Caki2 (cell line): Measurements from ENCODE around the gene SLC9B1. TPM values are rescaled to one million over a fixed set of nuclear protein-coding genes. Genes with fewer than 3 reads are reported as not detected.
"Not testable (repeated sequence)": the region's sequence is repeated elsewhere in the genome, so short reads cannot be mapped to it uniquely, and the experiment has no call there.

Source experiments
- DNase-seq: peaks from one replicate; pipeline ENCODE4 v3.0.0-alpha.2; 2015; ENCODE audit warnings: low read depth
- in situ Hi-C: cut with HindIII; loops from 2 replicates; pipeline ENCODE4 v1.10.0; 2016; ENCODE audit warnings: low sequenced_read_pairs, low pct_unique_long_range_greater_than_20kb, mixed read lengths
- total RNA-seq: library from RNA; depleted of rRNA; stranded (reverse); fragments of >200 nt; shearing (Covaris generic); gene quantifications from 2 replicates; pipeline ENCODE4 v1.2.3, GENCODE V29; 2014; ENCODE audit warnings: low replicate concordance

Gene SLC9B1
- total RNA-seq, 1 experiment from 2014 or later = not detected

DNA sequence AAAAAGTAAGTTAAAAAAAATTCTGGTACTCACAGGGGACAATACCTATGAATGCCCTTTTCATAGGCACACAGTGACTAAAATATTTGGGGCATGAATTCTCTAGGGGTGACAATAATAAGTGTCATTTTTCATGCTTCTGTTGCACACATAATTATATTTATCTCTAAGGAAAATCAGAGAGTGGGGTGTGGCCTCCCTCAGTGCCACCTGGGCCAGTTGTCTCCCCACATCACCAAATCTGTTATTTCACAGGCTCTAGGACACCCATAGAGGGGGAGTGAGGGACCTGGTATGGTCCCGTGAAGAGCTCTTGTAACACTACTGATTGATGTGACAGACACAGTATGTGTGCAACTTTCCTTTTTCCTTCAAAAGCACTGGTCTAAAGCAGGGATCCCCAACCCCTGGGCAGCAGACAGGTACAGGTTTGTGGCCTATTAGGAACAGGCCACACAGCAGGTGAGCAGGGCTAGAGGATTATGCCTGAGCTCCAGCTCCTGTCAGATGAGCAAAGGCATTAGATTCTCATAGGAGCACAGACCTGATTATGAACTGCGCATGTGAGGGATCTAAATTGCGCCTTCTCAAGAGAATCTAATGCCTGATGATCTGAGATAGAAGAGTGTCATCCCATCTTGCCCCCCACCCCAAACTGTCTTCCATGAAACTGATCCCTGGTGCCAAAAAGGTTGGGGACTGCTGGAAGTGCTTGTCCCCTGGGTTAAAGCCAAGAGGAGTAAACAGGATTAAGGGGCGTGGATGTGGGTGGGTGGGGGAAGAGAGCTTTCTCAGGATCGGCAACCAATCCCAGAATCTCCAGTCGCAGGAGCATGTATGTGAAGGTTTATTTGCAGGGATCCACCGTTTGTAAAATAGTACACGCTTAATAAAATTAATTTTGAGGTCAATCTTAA, 856 bp downstream of the SLC9B1 start:
- DNase-seq = peak; percentile 14
- in situ Hi-C loops = loop anchor here (25.0 kb wide), 1 partner anchor 406 kb away; no protein-coding TSS in a partner anchor

DNA sequence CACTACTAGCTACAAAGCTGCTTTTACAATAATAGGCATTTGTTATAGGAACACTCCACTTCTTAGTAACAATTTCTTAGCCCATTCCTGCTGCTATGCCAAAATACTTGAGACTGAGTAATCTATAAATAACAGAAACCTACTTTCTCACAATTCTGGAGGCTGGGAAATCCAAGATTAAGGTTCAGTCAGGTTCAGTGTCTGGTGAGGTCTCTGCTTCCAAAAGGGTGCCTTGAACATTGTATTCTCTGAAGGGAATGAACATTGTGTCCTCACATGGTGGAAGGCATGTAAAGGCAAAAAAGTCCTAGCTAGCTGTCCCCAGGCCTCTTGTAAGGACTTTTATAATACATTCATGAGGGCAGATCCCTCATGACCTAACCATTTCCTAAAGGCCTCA, 7.0 kb downstream of the SLC9B1 start:
- DNase-seq = no peak
- in situ Hi-C loops = loop anchor here (25.0 kb wide), 1 partner anchor 400 kb away; no protein-coding TSS in a partner anchor

DNA sequence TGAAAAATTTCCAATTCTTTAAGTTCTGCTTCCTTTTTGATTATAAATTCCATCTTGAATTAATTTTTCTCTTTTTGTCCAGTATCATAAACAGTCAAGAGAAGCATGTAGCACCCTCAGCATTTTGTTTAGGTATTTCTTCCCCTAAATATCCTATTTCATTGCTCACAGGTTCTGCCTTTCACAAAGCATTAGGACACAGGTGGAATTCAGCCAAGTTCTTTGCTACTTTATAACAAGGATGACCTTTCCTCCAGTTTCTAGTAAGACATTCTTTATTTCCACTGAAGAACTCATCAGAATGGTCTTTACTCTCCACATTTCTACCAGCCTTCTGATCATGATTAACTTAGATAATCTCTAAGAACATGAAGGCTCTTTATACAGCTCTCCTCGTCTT, 7.4 kb downstream of the SLC9B1 start:
- DNase-seq = no peak
- in situ Hi-C loops = loop anchor here (25.0 kb wide), 1 partner anchor 400 kb away; no protein-coding TSS in a partner anchor

DNA sequence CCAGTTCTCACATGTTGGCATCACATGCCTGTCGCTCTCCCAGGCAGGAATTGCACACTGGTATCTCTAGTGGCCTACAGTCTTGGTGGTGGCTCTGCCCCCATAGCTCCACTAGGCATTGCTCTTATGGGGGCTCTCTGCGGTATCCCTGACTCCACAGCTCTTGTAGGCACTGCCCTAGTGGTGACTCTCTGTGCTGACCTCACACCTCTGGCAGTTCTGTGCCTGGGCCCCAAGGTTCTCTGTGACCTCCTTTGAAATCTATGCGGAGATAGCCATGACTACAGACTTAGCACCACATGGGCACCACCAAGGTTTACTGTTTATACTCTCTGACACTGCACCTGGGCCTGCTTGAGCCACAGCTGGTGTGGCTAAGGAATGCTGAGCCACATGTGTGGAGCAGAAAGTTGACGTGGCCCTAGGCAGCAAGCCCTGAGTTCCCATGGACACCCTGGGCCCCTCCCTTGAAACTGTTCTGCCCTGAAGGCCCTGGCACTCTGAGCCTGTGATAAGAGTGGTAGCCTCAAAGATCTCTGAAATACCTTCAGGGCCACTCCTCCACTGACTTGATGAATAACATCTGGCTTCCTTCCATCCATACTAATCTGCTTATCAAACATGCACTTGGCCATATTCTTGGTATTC, 8.0 kb downstream of the SLC9B1 start:
- DNase-seq = no peak

DNA sequence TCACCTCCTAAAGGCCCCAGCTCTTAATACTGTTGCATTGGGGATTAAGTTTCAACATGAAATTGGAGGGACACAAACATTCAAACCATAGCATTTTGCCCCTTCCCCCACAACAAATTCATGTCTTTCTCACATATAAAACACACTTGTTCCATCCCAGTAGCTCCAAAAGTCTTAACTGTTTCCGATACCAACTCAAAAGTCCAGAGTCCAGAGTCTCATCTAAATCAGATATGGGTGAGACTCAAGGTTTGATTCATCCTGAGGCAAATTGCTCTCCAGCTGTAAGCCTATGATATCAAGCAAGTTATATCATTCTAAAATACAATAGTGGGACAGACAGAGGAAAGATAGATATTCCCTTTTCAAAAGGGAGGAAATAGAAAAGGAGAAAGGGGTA, 8.7 kb downstream of the SLC9B1 start:
- DNase-seq = no peak
- in situ Hi-C loops = loop anchor here (25.0 kb wide), 1 partner anchor 399 kb away; no protein-coding TSS in a partner anchor

More for the DNA sequence above, 8.0 kb downstream of the SLC9B1 start:
- in situ Hi-C loops = loop anchor here (25.0 kb wide), 1 partner anchor 399 kb away; no protein-coding TSS in a partner anchor

DNA sequence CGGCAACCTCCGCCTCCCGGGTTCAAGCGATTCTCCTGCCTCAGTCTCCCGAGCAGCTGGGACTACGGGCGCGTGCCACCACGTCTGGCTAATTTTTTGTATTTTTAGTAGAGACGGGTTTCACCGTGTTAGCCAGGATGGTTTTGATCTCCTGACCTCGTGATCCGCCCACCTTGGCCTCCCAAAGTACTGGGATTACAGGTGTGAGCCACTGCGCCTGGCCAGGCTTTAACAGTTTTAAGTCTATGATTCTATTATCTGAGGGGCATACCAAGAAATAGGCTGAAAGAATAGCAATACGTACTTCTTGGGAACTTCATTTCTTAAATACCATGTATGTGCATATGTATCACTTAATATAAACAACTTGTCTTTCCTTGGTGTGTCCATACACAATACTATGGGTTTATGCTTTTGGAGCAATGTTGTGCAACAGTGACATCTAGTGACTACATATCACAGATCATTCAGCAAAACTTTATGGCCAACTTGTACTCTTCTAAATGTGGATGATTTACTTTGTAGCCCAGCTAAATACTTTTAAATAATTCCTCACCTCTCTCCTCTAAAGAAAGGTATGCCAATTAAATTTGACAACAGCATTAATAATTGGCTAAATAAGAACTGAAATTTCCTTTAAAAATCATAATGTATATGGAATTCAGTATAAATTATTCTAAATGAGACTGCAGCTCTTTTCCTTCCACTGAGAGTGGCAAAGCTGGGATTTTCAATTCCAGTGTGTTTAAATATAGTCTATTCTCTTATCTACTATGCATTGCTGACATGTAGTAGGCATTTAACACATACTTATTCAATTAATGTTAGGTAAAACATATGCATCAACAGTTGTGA, 10.4 kb downstream of the SLC9B1 start:
- in situ Hi-C loops = loop anchor here (25.0 kb wide), 1 partner anchor 397 kb away; no protein-coding TSS in a partner anchor
- peak; percentile 39 for DNase-seq

DNA sequence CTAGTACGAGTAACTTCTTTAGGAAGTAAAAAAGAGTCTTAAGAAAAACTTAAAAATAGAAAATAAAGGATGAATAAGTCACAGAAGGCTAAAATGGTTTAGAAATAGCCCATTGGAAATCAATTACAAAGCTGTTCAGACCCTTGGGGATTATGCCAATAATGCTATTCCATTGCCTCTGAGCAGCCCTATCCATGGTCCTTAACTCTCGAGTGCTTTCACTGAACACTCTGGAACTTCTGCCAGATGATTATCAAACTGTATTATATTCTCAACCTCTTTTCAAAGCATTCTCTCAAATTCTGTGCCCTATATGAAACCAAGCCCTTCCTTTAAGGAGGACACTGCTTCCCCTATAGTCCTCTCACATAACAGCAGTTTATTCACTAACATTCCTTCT, 17.0 kb downstream of the SLC9B1 start:
- DNase-seq = no peak

DNA sequence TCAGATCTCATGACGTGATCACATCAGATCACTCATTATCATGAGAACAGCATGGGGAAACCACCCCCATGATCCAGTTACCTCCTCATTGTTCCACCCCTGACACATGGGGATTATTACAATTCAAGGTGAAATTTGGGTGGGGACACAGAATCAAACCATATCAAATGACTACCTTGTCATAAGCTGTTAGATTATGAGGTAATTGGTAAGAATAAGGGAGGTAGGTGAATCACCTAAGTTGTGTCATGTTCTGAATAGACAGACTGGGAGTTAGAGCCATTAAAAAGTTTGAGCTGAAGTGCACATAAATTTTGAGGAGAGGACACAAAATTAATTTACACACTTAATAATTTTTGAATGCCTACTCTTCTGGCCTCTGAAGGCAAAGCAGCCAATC, 24.7 kb downstream of the SLC9B1 start:
- DNase-seq = no peak
- in situ Hi-C loops = no loop called here

More for the DNA sequence above, 17.0 kb downstream of the SLC9B1 start:
- in situ Hi-C loops = loop anchor here (25.0 kb wide), 1 partner anchor 390 kb away; no protein-coding TSS in a partner anchor

DNA sequence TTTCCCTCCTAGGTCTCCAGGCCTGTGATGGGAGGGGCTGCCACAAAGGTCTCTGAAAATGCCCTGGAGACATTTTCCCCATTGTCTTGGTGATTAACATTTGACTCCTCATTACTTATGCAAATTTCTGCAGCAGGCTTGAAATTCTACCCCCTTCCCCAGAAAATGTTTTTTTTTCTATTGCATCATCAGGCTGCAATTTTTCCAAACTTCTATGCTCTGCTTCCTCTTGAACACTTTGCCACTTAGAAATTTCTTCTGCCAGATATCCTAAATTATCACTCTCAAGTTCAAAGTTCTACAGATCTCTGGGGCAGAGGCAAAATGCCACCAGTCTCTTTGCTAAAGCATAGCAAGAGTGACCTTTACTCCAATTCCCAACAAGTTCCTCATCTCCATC, 25.5 kb downstream of the SLC9B1 start:
- in situ Hi-C loops, DNase-seq: not testable (repeated sequence)

DNA sequence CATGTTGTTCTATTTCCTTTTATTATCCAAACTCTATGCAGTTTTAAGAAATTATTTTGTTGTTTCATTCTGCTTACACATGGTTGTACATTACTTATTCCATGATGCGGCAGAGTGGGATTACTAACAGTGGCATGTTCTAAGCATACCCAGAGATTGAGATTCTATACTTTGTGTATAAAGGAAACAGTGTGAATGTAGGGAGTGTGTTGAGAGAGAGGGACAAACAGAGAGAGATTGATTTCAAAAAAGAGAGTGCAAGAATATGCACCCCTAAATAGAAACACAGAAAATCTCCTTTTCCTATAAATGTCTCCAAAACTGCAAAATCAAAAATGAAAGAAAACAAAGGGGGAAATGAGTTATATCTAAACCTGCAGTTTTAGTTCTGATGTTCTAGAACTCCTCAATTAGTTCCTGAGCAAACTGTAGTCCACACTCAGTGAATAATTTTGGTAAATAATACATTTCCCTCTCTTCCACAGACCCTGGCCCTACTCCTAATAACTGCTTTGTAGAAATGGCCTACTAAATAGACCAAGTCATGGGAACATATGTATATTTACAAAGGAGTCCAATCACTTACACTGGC, 31.0 kb downstream of the SLC9B1 start:
- no peak for DNase-seq
- in situ Hi-C loops = no loop called here

DNA sequence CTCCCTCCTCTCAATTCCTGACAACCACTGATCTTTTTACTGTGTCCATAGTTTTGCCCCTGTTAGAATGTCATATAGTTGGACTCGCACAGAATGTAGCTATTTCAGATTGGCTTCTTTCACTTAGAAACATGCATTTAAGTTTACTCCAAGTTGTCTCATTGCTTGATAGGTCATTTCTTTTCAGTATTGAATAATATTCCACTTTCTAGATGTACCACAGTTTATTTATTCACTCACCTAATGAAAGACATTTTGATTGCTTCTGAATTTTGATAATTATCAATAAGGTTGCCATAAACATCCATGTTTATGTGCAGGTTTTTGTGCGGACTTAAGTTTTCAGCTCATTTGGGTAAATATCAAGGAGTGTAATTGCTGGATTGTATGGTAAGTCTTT, 38.5 kb downstream of the SLC9B1 start:
- in situ Hi-C loops = no loop called here
- no peak for DNase-seq

DNA sequence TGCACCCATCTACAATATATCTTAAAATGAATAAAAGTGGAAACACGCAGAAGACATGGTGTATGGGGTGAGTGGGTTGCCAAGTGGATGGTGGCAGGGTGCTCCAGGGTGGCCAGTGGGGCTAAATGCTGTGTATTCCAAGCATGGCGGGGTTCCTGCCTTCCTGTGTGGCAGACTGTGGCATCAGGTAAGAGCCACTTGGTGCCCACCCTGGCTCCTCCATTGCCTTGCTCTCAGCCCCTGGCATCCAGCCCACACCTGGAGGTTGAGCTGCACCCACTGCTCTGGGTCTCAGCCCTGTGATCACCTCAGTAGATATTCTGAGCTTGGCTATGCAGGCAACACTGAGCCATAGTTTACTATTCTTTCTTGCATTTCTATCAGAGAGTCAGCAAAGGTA, 57.7 kb downstream of the SLC9B1 start:
- DNase-seq, in situ Hi-C loops: not testable (repeated sequence)

DNA sequence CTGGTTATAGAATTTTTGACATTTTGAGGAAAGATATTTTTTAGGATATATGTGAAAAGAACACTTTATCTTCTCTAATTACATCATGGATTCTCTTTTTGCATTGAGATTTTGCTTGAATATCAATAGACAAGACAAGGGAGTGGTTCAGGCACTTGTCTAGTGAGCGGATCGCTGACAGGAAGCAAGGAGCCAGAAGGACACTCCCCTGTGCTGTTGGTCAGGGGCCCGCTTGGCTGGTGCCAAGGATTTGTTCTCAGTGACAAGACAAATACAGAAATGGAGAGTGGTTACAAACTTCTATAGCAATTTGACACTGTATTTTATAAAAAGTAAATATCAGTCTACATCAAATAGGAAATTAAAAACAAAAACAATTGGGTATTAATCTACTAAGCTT, 60.0 kb downstream of the SLC9B1 start:
- in situ Hi-C loops = no loop called here
- DNase-seq = no peak

DNA sequence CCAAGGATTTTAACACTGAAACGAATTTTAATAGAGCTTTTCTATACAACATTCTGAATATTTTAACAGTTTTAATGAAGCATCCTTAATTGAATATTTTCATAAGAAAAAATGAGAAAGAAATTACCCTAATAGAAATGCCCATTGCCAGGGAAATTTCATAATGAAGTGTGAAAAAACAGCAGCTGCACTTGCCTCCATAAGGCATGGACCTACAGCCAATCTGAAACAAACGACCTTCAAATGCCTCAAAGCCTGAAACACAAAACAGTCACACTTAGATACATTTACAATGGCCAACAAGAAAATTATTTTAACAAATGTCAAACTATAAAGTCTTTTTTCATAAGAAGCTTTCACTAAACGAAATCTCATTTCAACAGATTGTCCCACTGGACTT, 74.4 kb downstream of the SLC9B1 start:
- in situ Hi-C loops = no loop called here
- no peak for DNase-seq

DNA sequence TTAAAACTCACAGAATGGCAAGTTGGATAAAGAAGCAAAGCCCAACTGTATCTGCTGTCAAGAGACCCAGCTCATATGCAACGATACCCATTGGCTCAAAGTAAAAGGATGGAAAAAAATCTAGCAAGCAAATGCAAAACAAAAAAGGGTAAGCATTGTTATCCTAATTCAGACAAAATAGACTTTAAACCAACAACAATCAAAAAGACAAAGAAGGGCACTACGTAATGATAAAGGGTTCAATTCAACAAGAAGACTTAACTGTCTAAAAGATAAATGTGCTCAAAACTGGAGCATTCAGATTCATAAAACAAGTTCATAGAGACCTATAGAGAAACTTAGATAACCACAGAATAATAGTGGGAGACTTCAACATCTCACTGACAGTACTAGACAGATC, 81.4 kb downstream of the SLC9B1 start:
- DNase-seq, in situ Hi-C loops: not testable (repeated sequence)

DNA sequence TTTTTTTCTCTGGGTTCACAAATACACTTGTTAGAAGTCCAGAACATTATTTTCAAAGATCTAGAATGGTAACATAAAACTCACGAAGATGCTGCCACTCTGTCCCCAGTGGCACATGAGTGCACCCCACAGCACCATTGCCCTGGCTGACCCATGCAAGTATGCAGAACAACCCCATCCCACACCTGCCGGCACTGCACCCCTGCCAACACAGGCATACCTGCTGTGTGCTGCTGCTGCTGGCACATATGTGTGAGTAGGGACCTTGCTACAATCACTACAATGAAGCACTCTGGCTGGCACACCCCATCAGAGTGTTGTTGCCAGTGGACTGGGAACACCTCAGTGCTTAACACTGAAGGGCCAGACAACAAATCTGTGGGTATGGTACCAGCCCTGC, 83.8 kb downstream of the SLC9B1 start:
- in situ Hi-C loops = no loop called here
- no peak for DNase-seq

DNA sequence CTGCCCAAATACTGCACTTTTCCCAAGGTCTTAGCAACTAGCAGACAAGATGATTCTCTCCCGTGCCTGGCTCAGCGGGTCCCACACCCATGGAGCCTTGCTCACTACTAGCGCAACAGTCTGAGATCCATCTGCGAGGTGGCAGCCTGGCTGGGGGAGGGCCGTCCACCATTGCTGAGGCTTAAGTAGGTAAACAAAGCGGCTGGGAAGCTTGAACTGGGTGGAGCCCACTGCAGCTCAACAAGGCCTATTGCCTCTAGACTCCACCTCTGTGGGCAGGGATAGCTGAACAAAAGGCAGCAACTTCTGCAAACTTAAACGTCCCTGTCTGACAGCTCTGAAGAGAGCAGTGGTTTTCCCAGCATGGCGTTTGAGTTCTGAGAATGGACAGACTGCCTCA, 99.8 kb downstream of the SLC9B1 start:
- DNase-seq, in situ Hi-C loops: not testable (repeated sequence)

DNA sequence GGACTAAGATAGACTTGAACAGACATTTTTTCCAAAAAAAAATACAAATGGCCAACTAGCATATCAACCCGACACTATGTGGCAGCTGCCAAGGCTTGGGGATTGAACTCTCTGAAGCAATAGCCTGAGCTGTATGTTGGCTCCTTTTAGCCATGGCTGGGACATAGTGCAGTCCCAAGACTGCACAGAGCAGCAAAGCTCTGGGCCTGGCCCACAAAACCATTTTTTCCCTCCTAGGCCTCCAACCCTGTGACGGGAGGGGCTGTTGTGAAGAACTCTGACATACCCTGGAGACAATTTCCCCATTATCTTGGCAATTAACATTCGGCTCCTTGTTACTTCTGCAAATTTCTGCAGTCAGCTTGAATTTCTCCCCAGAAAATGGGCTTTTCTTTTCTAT, 100.6 kb downstream of the SLC9B1 start:
- no peak for DNase-seq
- in situ Hi-C loops = no loop called here
